Measurements from ENCODE around the gene ELOVL6.

The ELOVL6 gene

DNA sequence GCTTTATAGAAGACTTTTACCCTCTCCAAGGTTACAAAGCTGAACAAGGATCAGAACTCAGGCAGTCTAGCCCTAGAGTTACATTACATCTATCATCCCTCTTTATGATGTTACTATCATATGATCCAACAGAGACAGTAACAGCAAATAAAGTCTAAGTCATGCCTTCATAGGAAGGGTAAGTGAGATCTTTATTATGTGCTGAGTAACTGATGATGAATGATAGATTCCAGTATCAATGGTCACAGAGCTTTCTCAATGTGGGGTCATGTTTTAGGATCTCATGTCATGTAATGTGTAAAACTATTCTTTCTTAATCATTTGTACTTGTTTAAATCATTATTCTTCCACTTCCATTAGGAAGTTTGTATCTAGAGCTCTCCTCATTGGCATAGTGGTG is 22.8 kb downstream of the ELOVL6 start:
- Histone ChIP-seq H3K9me3 (no peaks in the 10 kb centered on the region), H3K4me1 (ENCODE audit: control insufficient read depth in 1 of 2, insufficient read depth in 1 of 2, low read depth in 1 of 2, low read length in 1 of 2) (no peaks in the 10 kb centered on the region), H3K27me3 (no peaks in the 10 kb centered on the region), H3K4me3 (ENCODE audit: low read depth in 1 of 2, low read length in 1 of 2) (no peak overlapping the region), H3K27ac (no peak overlapping the region), H3K36me3 (no peaks in the 10 kb centered on the region)
- TF ChIP-seq, protein P1, sequence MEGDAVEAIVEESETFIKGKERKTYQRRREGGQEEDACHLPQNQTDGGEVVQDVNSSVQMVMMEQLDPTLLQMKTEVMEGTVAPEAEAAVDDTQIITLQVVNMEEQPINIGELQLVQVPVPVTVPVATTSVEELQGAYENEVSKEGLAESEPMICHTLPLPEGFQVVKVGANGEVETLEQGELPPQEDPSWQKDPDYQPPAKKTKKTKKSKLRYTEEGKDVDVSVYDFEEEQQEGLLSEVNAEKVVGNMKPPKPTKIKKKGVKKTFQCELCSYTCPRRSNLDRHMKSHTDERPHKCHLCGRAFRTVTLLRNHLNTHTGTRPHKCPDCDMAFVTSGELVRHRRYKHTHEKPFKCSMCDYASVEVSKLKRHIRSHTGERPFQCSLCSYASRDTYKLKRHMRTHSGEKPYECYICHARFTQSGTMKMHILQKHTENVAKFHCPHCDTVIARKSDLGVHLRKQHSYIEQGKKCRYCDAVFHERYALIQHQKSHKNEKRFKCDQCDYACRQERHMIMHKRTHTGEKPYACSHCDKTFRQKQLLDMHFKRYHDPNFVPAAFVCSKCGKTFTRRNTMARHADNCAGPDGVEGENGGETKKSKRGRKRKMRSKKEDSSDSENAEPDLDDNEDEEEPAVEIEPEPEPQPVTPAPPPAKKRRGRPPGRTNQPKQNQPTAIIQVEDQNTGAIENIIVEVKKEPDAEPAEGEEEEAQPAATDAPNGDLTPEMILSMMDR (IDR thresholded peaks at IDR 0.05) = no peak

DNA sequence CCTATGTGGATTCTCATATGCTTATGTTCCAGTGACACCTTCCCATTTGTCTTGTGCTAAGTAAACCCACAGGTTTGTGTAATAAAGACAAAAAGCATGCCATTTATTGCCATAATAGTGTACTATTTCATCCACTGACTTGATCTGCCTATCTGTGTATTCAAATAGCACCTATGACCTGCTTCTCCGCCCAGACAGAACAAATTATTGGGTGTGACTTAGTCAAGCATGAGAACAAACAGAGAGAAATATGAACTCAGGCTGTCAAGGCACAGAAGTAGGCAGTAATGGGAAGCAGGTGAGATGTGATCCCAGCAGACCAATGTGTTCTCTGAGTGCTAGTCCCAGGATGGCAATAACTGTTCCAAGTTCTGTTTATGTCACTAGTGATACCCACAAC is 25.4 kb downstream of the ELOVL6 start:
- no peaks in the 10 kb centered on the region for H3K36me3 ChIP-seq
- TF ChIP-seq, protein P1 (IDR thresholded peaks at IDR 0.05) = no peak

DNA sequence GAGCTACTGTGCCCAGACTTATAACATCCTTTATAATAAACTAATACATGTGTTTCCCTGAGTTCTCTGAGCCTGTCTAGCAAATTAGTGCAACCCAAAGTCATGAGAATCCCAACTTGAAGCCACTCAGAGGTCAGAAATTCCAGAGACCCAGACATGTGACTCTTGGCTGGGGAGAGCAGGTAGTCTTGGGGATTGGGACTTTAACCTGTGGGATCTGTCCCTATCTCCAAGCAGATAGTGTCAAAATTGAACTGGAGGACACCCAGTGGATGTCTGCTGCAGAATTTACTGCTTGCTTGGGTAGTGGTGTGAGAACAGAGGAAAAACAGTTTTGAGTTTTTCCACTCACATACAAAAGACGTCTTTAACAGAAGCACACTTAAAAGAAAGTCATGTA is 26.4 kb downstream of the ELOVL6 start:
- no peaks in the 10 kb centered on the region for H3K27me3 ChIP-seq
- no peaks in the 10 kb centered on the region for H3K36me3 ChIP-seq
- H3K4me3 ChIP-seq (ENCODE audit: low read depth in 1 of 2, low read length in 1 of 2) = no peak overlapping the region
- no peak overlapping the region for H3K27ac ChIP-seq
- no peaks in the 10 kb centered on the region for H3K9me3 ChIP-seq
- TF ChIP-seq, protein P1 (IDR thresholded peaks at IDR 0.05) = no peak
- no peaks in the 10 kb centered on the region for H3K4me1 ChIP-seq (ENCODE audit: control insufficient read depth in 1 of 2, insufficient read depth in 1 of 2, low read depth in 1 of 2, low read length in 1 of 2)

More for the DNA sequence above, 25.4 kb downstream of the ELOVL6 start:
- Histone ChIP-seq H3K9me3 (no peaks in the 10 kb centered on the region), H3K4me3 (ENCODE audit: low read depth in 1 of 2, low read length in 1 of 2) (no peak overlapping the region), H3K4me1 (ENCODE audit: control insufficient read depth in 1 of 2, insufficient read depth in 1 of 2, low read depth in 1 of 2, low read length in 1 of 2) (no peaks in the 10 kb centered on the region), H3K27ac (no peak overlapping the region), H3K27me3 (no peaks in the 10 kb centered on the region)

DNA sequence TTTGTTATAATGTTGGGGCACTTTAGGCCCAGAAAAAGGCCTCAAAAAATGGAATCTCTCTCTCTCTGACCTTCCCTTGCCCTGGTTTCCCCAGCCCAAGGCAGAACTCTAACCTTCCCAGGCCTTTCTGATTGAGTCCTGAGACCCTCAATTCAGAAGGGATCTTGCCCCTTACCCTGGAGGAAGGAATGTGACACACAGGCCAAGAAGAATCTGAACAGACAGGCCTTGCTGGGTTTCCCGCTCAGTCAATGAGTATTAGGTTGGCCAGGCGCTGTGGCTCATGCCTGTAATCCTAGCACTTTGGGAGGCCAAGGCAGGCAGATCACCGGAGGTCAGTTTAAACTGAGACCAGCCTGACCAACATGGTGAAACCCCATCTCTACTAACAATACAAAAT is 27.6 kb downstream of the ELOVL6 start:
- H3K36me3 ChIP-seq = no peaks in the 10 kb centered on the region
- H3K9me3 ChIP-seq = no peaks in the 10 kb centered on the region
- no peak overlapping the region for H3K4me3 ChIP-seq (ENCODE audit: low read depth in 1 of 2, low read length in 1 of 2)
- TF ChIP-seq, protein P1 (IDR thresholded peaks at IDR 0.05) = no peak
- H3K27me3 ChIP-seq = no peaks in the 10 kb centered on the region
- H3K4me1 ChIP-seq (ENCODE audit: control insufficient read depth in 1 of 2, insufficient read depth in 1 of 2, low read depth in 1 of 2, low read length in 1 of 2) = no peaks in the 10 kb centered on the region
- no peak overlapping the region for H3K27ac ChIP-seq

DNA sequence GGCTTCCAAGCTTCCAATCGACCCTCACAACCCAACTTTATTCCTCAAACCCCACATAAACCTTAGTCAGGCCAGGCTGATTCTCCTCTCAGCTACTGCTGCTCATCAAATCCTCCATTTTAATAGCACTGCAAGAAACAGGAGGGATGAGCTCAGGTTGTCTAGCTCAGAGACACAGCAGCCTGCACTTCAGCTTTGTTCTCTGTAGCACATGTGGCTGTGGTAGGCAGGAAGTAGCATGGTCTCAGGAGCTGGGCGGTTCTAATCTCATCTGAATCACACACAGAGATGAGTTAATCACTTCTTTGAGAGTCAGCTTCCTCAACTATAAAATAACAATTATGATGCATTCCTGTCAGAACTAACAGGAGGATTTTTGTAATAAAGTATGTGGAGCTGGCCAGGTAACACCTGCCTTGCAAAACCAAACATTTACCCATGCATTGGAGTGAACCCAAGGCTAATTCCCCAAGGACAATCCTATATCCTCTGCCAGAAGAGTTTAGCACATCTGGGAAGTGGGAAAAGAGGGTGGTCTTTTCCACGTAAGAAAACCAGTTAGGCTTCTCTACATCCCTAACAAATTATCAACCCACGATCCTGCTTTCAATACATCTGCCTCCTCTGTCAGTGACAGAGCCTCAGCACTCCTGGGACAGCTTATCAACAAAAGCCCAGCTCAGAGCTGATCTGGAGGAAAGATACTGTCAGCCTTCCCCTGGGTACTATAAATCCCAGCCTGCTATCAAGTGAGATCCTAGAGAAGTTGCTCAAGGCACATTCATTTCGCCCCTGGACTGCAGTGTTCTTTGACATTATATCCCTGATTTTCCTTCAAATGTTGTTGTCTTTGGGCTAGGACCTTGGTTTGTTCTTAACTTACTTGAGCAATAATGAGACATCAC is 32.8 kb downstream of the ELOVL6 start:
- H3K9me3 ChIP-seq = no peaks in the 10 kb centered on the region
- H3K27ac ChIP-seq = no peak overlapping the region
- no peaks in the 10 kb centered on the region for H3K4me1 ChIP-seq (ENCODE audit: control insufficient read depth in 1 of 2, insufficient read depth in 1 of 2, low read depth in 1 of 2, low read length in 1 of 2)
- TF ChIP-seq, protein P1 (IDR thresholded peaks at IDR 0.05) = no peak
- H3K4me3 ChIP-seq (ENCODE audit: low read depth in 1 of 2, low read length in 1 of 2) = no peak overlapping the region
- H3K36me3 ChIP-seq = no peaks in the 10 kb centered on the region
- H3K27me3 ChIP-seq = no peaks in the 10 kb centered on the region

Measured in neutrophil (primary cell).